NCI-H526 (cell line): Measurements from ENCODE around the gene ABT1.
A peak's percentile ranks its signal among the peaks of the same experiment; 100 is the strongest.
"Not testable (repeated sequence)": the region's sequence is repeated elsewhere in the genome, so short reads cannot be mapped to it uniquely, and the experiment has no call there.

ENCODE experiments used
- DNase-seq, 2 experiments: peaks; one replicate each; lab custom pipeline; 2025; lab: John Stamatoyannopoulos, UW

ABT1 gene

DNA sequence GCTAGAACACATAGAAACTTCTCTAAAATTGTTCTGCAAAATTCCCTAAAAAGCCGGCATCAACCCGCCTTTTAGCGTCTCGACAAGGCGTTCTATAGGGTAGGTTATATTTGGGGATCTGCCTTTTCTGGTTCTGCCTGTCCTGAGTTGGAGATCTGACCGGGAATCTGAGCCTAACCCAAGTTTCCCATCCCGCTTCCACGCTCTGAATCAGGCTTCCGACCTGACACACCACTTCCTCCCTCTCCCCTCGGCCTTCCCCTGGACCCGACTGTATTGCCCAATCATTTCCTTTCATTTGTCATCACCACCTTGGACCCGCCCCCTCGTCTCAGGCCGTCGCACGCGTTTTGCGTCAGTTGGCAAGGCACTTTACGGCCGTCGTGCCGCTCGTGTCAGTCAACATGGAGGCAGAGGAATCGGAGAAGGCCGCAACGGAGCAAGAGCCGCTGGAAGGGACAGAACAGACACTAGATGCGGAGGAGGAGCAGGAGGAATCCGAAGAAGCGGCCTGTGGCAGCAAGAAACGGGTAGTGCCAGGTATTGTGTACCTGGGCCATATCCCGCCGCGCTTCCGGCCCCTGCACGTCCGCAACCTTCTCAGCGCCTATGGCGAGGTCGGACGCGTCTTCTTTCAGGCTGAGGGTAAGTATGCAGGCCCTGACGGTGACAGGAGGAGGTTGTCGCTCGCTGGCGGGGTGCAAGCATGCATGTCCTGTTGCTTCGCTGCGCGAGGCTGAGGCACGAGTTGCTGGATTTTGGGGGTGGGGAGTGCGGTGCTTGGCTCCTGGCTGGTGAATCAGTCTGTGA is at the start of gene ABT1:
Gene ABT1 (plus strand): TSS at position 375 of the 810 bp plus-strand sequence. CDS start 30 bp downstream, at position 405.
- peak; percentile 98 to 99 for DNase-seq

- not testable (repeated sequence) for DNase-seq
Observed at GRCh38 chr6:26547363-26547762, 49.4 kb upstream of the ABT1 start.

GRCh38 chr6:26550250-26550993 is 46.3 kb upstream of the ABT1 start:
- peak; percentile 54 to 80 for DNase-seq

DNA sequence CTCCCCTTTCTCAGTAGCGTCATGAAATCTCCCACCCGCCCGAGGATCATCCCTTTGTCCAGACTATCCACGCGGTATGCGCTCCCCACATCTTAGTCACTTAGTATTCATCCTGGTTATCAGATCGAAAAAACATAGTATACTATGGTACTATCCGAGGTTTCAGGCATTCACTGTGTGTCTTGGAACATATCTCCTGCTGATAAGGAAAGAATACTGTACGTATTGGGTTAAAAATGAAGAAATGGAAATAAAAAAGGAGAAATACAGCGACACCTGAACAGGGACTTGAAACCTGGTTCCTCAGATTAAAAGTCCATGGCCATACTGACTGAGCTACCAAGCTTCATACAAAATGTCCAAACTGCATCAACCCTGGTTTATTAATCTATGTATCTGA is 44.5 kb upstream of the ABT1 start:
- no peak for DNase-seq

DNA sequence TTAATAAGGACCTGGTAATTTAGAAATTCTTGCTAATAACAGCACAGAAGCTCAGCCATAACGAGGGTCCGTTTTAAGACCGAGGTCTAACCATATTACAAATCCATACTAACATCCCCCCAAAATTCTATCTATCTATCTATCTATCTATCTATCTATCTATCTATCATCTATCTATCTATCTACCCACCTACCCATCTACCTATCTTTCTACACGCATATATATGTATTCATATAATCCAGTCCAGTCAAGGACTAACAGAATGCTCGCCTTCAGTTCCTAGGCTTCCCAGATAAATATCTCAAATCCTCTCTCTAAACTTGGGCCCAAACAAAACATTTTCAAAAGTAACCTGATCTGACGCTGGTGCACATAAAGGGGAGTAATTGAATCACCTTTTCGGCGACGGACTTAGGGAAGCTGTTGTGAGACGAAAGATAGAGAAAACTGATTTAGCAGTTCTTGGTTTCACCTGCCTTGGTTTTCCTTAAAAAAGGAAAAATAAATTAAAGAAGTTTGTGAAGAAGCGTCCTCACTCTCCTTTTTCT is 44.0 kb upstream of the ABT1 start:
- DNase-seq = no peak

DNA sequence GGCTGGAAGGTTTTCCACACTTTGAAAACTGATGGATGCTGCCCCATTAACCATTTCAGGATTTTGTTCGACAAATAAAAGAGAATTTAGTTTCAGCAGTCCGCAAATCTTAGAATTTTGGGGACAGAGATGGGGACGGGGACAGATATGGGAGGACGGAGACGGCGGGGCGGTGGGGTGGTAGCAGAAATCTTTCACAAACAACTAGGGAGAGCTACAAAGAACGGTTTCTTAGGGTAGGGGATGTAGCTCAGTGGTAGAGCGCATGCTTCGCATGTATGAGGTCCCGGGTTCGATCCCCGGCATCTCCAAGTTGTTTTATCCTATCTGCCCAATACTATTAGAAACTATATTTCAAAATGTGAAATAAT is 43.5 kb upstream of the ABT1 start:
- DNase-seq = peak; percentile 56 to 76

GRCh38 chr6:26553635-26554446 is 42.9 kb upstream of the ABT1 start:
- peak; percentile 56 to 87 for DNase-seq

- no peak for DNase-seq
Observed at GRCh38 chr6:26554447-26554696, 42.4 kb upstream of the ABT1 start.

DNA sequence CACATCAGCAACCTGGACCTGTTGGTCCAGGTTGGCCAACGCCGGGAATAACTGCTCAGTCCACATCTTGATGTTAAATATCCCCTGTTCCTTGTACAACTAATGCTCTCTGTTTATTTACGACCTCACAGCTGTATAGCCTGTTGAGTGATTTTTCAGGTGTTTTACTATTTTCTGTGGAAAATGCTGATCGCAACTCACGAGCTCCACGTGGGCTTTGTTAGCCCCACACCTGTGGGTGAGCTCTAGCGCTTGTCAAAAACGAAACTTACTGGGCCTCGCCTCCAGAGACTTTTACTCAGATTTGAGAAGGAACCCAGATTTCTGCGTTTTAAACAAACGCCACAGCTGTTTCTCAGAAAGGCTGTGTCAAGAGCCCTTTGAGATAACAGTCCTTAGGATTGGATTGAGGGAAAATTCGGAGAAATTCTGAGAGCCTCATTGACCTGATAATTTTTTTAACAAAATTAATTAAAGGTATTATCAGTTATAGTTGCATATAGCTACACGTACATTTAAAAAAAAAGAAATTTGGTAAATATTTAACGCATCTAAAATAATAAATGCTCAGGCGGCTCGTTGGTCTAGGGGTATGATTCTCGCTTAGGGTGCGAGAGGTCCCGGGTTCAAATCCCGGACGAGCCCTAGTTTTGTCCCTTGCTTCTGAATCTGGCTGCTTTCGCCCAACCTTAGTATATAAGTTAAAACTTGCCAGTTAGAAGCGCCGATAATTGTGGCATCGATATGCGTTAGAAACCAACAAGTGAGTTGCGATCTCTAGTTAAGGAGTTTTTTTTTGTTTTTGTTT is 41.9 kb upstream of the ABT1 start:
- peak in 1 of 2 experiments; percentile 47 for DNase-seq

DNA sequence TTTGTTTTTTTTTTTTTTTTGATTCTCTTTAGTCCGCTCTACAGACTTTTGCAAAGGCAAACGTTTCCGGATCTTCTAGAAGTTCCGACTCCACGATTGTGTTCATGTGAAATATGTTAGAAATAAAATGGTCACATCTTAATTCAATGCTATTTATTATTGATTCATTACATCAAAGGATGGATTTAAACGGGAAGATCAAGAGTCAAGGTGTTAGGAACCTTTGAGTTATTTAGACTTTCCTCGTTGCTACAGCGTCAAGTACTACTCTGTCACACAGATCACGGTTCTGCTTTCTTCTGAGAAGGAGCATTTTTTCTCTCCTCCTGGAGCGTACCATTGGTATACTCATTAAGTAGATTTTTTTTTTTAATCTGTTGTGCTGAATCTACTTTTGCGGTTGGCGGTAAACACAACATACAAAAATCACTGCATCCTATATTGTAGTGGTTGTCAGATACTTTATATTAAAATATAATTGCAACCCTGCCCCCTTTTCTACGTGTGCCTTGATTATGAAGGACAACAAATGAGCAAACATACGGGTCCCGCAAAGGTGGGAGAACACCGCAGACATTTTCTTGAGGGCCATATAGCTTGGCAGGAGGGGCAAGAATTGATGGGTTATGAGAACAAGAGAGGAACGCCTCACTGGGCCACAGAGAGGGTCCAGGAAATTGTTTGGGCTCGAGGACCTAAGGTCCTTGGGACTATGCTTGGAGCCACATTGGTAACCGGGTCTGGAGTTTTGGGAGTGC is 41.1 kb upstream of the ABT1 start:
- no peak for DNase-seq

- peak; percentile 37 to 77 for DNase-seq
Observed at GRCh38 chr6:26556263-26557070, 40.3 kb upstream of the ABT1 start.

GRCh38 chr6:26561533-26562466 is 35.0 kb upstream of the ABT1 start:
- DNase-seq = no peak

DNA sequence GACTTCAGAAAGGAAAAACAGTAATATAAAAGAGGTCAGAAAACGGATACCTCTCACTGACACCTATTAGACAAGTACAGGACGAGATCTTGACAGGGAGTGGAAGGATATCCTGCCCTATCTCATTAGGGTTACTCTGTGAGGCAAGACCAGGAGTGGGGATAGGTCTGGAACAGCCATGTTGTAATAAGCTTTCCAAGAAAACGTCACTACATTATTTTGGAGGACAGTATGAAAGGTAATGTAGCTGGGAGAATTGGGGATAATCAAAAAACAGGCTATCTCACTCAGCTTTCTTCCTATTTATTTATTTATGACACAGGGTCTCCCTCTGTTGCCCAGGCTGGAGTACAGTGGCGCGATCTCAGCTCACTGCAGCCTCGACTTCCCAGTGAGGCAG is 33.3 kb upstream of the ABT1 start:
- DNase-seq = no peak

DNA sequence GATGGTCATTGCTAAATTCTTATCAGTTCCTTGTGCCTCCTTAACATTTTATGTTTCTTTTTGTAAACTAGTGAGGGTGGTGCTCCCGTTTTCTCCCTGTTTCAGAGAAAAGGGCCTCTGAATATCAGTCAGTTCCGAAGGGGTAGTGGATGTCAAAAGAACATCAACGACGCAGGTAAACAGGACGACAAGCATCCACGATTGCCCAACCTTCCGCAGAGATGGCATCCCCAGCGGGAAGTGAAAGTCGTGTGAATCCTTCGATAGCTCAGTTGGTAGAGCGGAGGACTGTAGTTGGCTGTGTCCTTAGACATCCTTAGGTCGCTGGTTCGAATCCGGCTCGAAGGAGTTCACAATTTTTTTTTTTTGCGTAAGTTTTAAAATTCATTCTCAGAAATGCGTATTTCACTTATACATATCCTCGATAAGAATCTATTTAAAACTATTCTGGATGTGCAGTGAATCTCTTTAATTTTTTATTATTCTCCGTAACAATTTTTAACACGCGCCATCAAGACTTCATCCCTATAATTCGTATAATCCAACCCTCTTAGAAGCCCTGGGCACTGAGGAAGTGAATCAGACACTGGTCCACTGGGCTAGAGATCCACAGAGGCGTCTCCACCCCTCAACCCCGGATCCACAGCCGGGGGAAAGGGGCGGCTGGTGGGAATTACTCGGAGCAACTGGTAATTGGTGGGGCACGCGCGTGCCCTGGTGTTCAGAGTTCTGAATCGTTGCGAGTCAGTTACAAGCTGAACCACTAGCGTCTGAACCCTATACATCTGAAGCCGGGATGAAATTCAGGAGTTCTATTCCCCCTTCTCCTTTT is 27.9 kb upstream of the ABT1 start:
- DNase-seq = peak; percentile 89 to 92

GRCh38 chr6:26569433-26569764 is 27.4 kb upstream of the ABT1 start:
- no peak for DNase-seq

- DNase-seq = no peak
Observed at GRCh38 chr6:26570027-26570809, 26.5 kb upstream of the ABT1 start.

- DNase-seq = peak; percentile 81 to 86
Observed at GRCh38 chr6:26571592-26572296, 25.0 kb upstream of the ABT1 start.
